Measurements from ENCODE around the gene ADGRE2.

GRCh38 chr19:14732510-14732909 lies 45.9 kb downstream of the ADGRE2 start:
- no peak for TF ChIP-seq CTCF (conservative IDR thresholded peaks at IDR 0.05 in 1 of 2, IDR thresholded peaks at IDR 0.05 in 1 of 2; ENCODE audit: extremely low read depth in 1 of 2, insufficient read depth in 1 of 2, low read depth in 1 of 2, low read length in 2 of 2)
- no peak for TF ChIP-seq EZH2 (IDR thresholded peaks at IDR 0.05; ENCODE audit: borderline replicate concordance, low read length)
